ENCODE measurements around the gene RBM47.

The RBM47 gene

GRCh38 chr4:40489961-40490360 is 139.7 kb downstream of the RBM47 start:
- no peak overlapping the region for H3K4me3 ChIP-seq (ENCODE audit: extremely low read depth, insufficient read depth, low read length, poor library complexity, severe bottlenecking)
- H3K9me3 ChIP-seq (ENCODE audit: control insufficient read depth, low read length) = no peaks in the 10 kb centered on the region
- no peaks in the 10 kb centered on the region for H3K36me3 ChIP-seq (ENCODE audit: control insufficient read depth, insufficient read depth, low read length)
- no peak overlapping the region for H3K27ac ChIP-seq (ENCODE audit: low read depth, low read length, severe bottlenecking)
- H3K4me1 ChIP-seq (ENCODE audit: control insufficient read depth, insufficient read depth, low read length, poor library complexity, severe bottlenecking) = no peaks in the 10 kb centered on the region

DNA sequence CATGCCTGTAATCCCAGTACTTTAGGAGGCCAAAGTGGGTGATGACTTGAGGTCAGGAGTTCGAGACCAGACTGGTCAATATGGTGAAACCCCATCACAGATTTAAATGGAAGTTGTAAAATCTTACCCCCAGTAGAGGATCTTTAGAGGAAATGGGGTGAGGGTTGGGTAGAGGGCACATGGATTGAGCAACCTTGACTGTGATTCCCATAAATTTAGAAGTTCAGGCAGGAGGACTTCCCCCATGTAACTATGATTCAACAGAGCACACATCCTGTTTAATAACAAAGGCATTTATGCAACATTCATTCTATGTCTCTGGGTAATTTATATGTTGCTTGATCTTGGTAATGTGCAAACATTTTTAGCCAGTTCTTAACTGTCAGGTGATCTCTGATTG is 143.1 kb downstream of the RBM47 start:
- Histone ChIP-seq H3K36me3 (ENCODE audit: control insufficient read depth, insufficient read depth, low read length) (no peaks in the 10 kb centered on the region), H3K4me1 (ENCODE audit: control insufficient read depth, insufficient read depth, low read length, poor library complexity, severe bottlenecking) (no peaks in the 10 kb centered on the region), H3K27ac (ENCODE audit: low read depth, low read length, severe bottlenecking) (no peak overlapping the region), H3K9me3 (ENCODE audit: control insufficient read depth, low read length) (no peaks in the 10 kb centered on the region), H3K4me3 (ENCODE audit: extremely low read depth, insufficient read depth, low read length, poor library complexity, severe bottlenecking) (no peak overlapping the region)
- 80% methylated on average over 1 of the region's 1 CpG; no CpG with 5 or more reads in 1 of the 2 experiments for WGBS, 2 experiments (ENCODE audit: insufficient coverage in 2 of 2)

- WGBS, 2 experiments (ENCODE audit: insufficient coverage in 2 of 2) = 80 to 86% methylated on average over 1 of the region's 1 CpG
- H3K36me3 ChIP-seq (ENCODE audit: control insufficient read depth, insufficient read depth, low read length) = no peaks in the 10 kb centered on the region
- no peak overlapping the region for H3K4me3 ChIP-seq (ENCODE audit: extremely low read depth, insufficient read depth, low read length, poor library complexity, severe bottlenecking)
- no peaks in the 10 kb centered on the region for H3K9me3 ChIP-seq (ENCODE audit: control insufficient read depth, low read length)
- no peak overlapping the region for H3K27ac ChIP-seq (ENCODE audit: low read depth, low read length, severe bottlenecking)
- H3K4me1 ChIP-seq (ENCODE audit: control insufficient read depth, insufficient read depth, low read length, poor library complexity, severe bottlenecking) = no peaks in the 10 kb centered on the region
These were observed 145.1 kb downstream of the RBM47 start for GRCh38 chr4:40484346-40485090.

DNA sequence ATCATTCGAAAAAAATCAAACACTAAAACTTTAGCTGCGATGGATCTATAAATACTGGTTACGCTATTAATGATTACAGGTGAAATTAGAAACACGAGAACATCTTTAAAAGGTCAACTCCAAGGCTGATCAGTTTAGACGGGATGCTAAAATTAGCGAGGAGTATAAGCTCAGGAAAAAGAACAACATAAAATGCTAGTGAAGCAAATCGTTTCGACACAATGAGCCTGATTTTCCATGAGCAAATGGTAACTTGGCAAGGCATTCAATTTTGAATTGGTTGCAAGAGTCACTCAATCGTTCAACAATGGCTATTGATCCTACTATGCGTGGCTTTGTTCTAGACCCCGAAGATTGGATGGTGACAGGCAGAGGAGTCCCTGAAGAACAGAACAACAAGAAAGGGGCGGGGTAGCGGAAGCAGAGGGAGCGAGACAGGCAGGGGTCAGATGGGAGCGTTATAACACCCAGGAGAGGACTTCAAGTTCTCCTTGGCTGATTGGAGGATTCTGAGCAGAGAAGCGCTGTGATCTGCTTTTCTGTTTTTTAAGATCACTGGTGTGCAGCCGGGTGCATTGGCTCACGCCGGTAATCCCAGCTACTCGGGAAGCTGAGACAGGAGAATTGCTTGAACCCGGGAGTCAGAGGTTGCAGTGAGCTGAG is 146.5 kb downstream of the RBM47 start:
- Histone ChIP-seq H3K9me3 (ENCODE audit: control insufficient read depth, low read length) (no peaks in the 10 kb centered on the region), H3K4me3 (ENCODE audit: extremely low read depth, insufficient read depth, low read length, poor library complexity, severe bottlenecking) (no peak overlapping the region), H3K4me1 (ENCODE audit: control insufficient read depth, insufficient read depth, low read length, poor library complexity, severe bottlenecking) (no peaks in the 10 kb centered on the region), H3K27ac (ENCODE audit: low read depth, low read length, severe bottlenecking) (no peak overlapping the region), H3K36me3 (ENCODE audit: control insufficient read depth, insufficient read depth, low read length) (no peaks in the 10 kb centered on the region)
- 77 to 82% methylated on average over 20 of the region's 21 CpGs for WGBS, 2 experiments (ENCODE audit: insufficient coverage in 2 of 2)

DNA sequence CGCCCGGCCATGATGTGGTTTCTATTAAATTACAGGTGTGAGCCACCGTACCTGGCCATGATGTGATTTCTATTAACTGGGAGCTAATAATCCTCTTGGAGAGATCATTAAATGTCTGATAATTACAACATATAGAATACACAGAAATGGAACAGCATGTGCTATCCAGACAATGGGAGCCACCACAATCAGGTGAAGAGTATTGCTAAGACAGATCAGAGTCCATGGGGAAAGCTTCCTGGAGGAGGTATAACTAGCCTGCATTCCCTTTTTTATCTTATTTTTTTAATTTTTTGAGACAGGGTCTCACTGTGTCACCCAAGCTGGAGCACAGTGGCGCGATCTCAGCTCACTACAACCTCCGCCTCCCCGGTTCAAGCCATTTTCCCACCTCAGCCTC is 147.7 kb downstream of the RBM47 start:
- WGBS, 2 experiments (ENCODE audit: insufficient coverage in 2 of 2) = 98 to 100% methylated on average over 6 of the region's 7 CpGs
- H3K9me3 ChIP-seq (ENCODE audit: control insufficient read depth, low read length) = no peaks in the 10 kb centered on the region
- no peak overlapping the region for H3K27ac ChIP-seq (ENCODE audit: low read depth, low read length, severe bottlenecking)
- H3K4me3 ChIP-seq (ENCODE audit: extremely low read depth, insufficient read depth, low read length, poor library complexity, severe bottlenecking) = no peak overlapping the region
- H3K36me3 ChIP-seq (ENCODE audit: control insufficient read depth, insufficient read depth, low read length) = no peaks in the 10 kb centered on the region
- H3K4me1 ChIP-seq (ENCODE audit: control insufficient read depth, insufficient read depth, low read length, poor library complexity, severe bottlenecking) = no peaks in the 10 kb centered on the region

GRCh38 chr4:40480291-40480690 is 149.4 kb downstream of the RBM47 start:
- Histone ChIP-seq H3K4me3 (ENCODE audit: extremely low read depth, insufficient read depth, low read length, poor library complexity, severe bottlenecking) (no peak overlapping the region), H3K9me3 (ENCODE audit: control insufficient read depth, low read length) (no peaks in the 10 kb centered on the region), H3K4me1 (ENCODE audit: control insufficient read depth, insufficient read depth, low read length, poor library complexity, severe bottlenecking) (no peaks in the 10 kb centered on the region), H3K36me3 (ENCODE audit: control insufficient read depth, insufficient read depth, low read length) (no peaks in the 10 kb centered on the region), H3K27ac (ENCODE audit: low read depth, low read length, severe bottlenecking) (no peak overlapping the region)
- 83 to 88% methylated on average over 1 to 2 of the region's 2 CpGs for WGBS, 2 experiments (ENCODE audit: insufficient coverage in 2 of 2)

- no peaks in the 10 kb centered on the region for H3K4me1 ChIP-seq (ENCODE audit: control insufficient read depth, insufficient read depth, low read length, poor library complexity, severe bottlenecking)
- 50% methylated on average over 1 of the region's 2 CpGs; no CpG with 5 or more reads in 1 of the 2 experiments for WGBS, 2 experiments (ENCODE audit: insufficient coverage in 2 of 2)
- H3K9me3 ChIP-seq (ENCODE audit: control insufficient read depth, low read length) = no peaks in the 10 kb centered on the region
- H3K36me3 ChIP-seq (ENCODE audit: control insufficient read depth, insufficient read depth, low read length) = no peaks in the 10 kb centered on the region
- no peak overlapping the region for H3K27ac ChIP-seq (ENCODE audit: low read depth, low read length, severe bottlenecking)
- H3K4me3 ChIP-seq (ENCODE audit: extremely low read depth, insufficient read depth, low read length, poor library complexity, severe bottlenecking) = no peak overlapping the region
These were observed 150.3 kb downstream of the RBM47 start for GRCh38 chr4:40479378-40479777.

- no peaks in the 10 kb centered on the region for H3K36me3 ChIP-seq (ENCODE audit: control insufficient read depth, insufficient read depth, low read length)
- H3K9me3 ChIP-seq (ENCODE audit: control insufficient read depth, low read length) = no peaks in the 10 kb centered on the region
- H3K4me1 ChIP-seq (ENCODE audit: control insufficient read depth, insufficient read depth, low read length, poor library complexity, severe bottlenecking) = no peaks in the 10 kb centered on the region
- WGBS, 2 experiments (ENCODE audit: insufficient coverage in 2 of 2) = 82 to 87% methylated on average over 3 of the region's 4 CpGs
- H3K27ac ChIP-seq (ENCODE audit: low read depth, low read length, severe bottlenecking) = no peak overlapping the region
- H3K4me3 ChIP-seq (ENCODE audit: extremely low read depth, insufficient read depth, low read length, poor library complexity, severe bottlenecking) = no peak overlapping the region
These were observed 154.1 kb downstream of the RBM47 start for GRCh38 chr4:40475609-40476008.

GRCh38 chr4:40473578-40474388 is 155.9 kb downstream of the RBM47 start:
- H3K27ac ChIP-seq (ENCODE audit: low read depth, low read length, severe bottlenecking) = no peak overlapping the region
- no peaks in the 10 kb centered on the region for H3K9me3 ChIP-seq (ENCODE audit: control insufficient read depth, low read length)
- no peak overlapping the region for H3K4me3 ChIP-seq (ENCODE audit: extremely low read depth, insufficient read depth, low read length, poor library complexity, severe bottlenecking)
- H3K36me3 ChIP-seq (ENCODE audit: control insufficient read depth, insufficient read depth, low read length) = no peaks in the 10 kb centered on the region
- H3K4me1 ChIP-seq (ENCODE audit: control insufficient read depth, insufficient read depth, low read length, poor library complexity, severe bottlenecking) = no peaks in the 10 kb centered on the region
- WGBS, 2 experiments (ENCODE audit: insufficient coverage in 2 of 2) = 93 to 94% methylated on average over 5 to 7 of the region's 9 CpGs

- Histone ChIP-seq H3K4me1 (ENCODE audit: control insufficient read depth, insufficient read depth, low read length, poor library complexity, severe bottlenecking) (no peaks in the 10 kb centered on the region), H3K4me3 (ENCODE audit: extremely low read depth, insufficient read depth, low read length, poor library complexity, severe bottlenecking) (no peak overlapping the region), H3K9me3 (ENCODE audit: control insufficient read depth, low read length) (no peaks in the 10 kb centered on the region), H3K27ac (ENCODE audit: low read depth, low read length, severe bottlenecking) (no peak overlapping the region), H3K36me3 (ENCODE audit: control insufficient read depth, insufficient read depth, low read length) (no peaks in the 10 kb centered on the region)
- 100% methylated on average over 2 of the region's 3 CpGs for WGBS, 2 experiments (ENCODE audit: insufficient coverage in 2 of 2)
These were observed 157.7 kb downstream of the RBM47 start for GRCh38 chr4:40471923-40472322.
